Measurements from ENCODE around the gene NEK6.

Gene NEK6

GRCh38 chr9:124361128-124361527 lies 103.4 kb downstream of the NEK6 start:
- no peak overlapping the region for H3K4me3 ChIP-seq (ENCODE audit: control insufficient read depth, low read depth, low read length)
- no peak for TF ChIP-seq CTCF (conservative IDR thresholded peaks at IDR 0.05; ENCODE audit: control insufficient read depth, insufficient read depth, low read depth, low read length)
- DNase-seq (ENCODE audit: low read depth): no peak

GRCh38 chr9:124363326-124364096 lies 105.8 kb downstream of the NEK6 start:
- DNase-seq (ENCODE audit: low read depth): no peak
- TF ChIP-seq CTCF (conservative IDR thresholded peaks at IDR 0.05; ENCODE audit: control insufficient read depth, insufficient read depth, low read depth, low read length): no peak
- no peak overlapping the region for H3K4me3 ChIP-seq (ENCODE audit: control insufficient read depth, low read depth, low read length)

GRCh38 chr9:124364141-124364540 lies 106.4 kb downstream of the NEK6 start:
- no peak overlapping the region for H3K4me3 ChIP-seq (ENCODE audit: control insufficient read depth, low read depth, low read length)
- DNase-seq (ENCODE audit: low read depth): no peak
- no peak for TF ChIP-seq CTCF (conservative IDR thresholded peaks at IDR 0.05; ENCODE audit: control insufficient read depth, insufficient read depth, low read depth, low read length)

- no peak for DNase-seq (ENCODE audit: low read depth)
- TF ChIP-seq CTCF (conservative IDR thresholded peaks at IDR 0.05; ENCODE audit: control insufficient read depth, insufficient read depth, low read depth, low read length): no peak
- H3K4me3 ChIP-seq (ENCODE audit: control insufficient read depth, low read depth, low read length): no peak overlapping the region
These were observed 107.3 kb downstream of the NEK6 start for GRCh38 chr9:124365036-124365435.

GRCh38 chr9:124366476-124367220 lies 108.9 kb downstream of the NEK6 start:
- no peak for TF ChIP-seq CTCF (conservative IDR thresholded peaks at IDR 0.05; ENCODE audit: control insufficient read depth, insufficient read depth, low read depth, low read length)
- H3K4me3 ChIP-seq (ENCODE audit: control insufficient read depth, low read depth, low read length): no peak overlapping the region
- peak; percentile 73 for DNase-seq (ENCODE audit: low read depth)

GRCh38 chr9:124368692-124369091 lies 110.9 kb downstream of the NEK6 start:
- TF ChIP-seq CTCF (conservative IDR thresholded peaks at IDR 0.05; ENCODE audit: control insufficient read depth, insufficient read depth, low read depth, low read length): no peak
- DNase-seq (ENCODE audit: low read depth): no peak
- H3K4me3 ChIP-seq (ENCODE audit: control insufficient read depth, low read depth, low read length): no peak overlapping the region
